Fibroblast of the aortic adventitia (primary cell): Measurements from ENCODE around the gene PKDREJ. TPM values are rescaled to one million over a fixed set of nuclear protein-coding genes. Genes with fewer than 3 reads are reported as not detected.

Experiments
- DNase-seq: peaks from one replicate; pipeline ENCODE4 v3.0.0-alpha.2; 2010; ENCODE audit warnings: low read depth
- H3K4me3 ChIP-seq: 2 replicates; pipeline ENCODE4 v1.5.1; 2011; ENCODE audit warnings: low read depth, mild to moderate bottlenecking, control low read depth, low read length, moderate library complexity
- CTCF ChIP-seq: IDR thresholded peaks from 2 replicates; pipeline ENCODE4 v1.5.1; 2011; ENCODE audit warnings: mild to moderate bottlenecking, low read length, control low read depth, inconsistent platforms; ENCODE audit not compliant: insufficient read depth
- total RNA-seq: library from RNA; depleted of rRNA; stranded (reverse); fragments of >200 nt; gene quantifications from 2 replicates; pipeline ENCODE4 v1.2.3, GENCODE V29; 2012; ENCODE audit warnings: low replicate concordance

Gene PKDREJ
- total RNA-seq, 1 donor = 0.09 TPM

GRCh38 chr22:46293577-46294260 lies 30.6 kb upstream of the PKDREJ start:
- no peak for DNase-seq
- no peak for TF ChIP-seq CTCF
- H3K4me3 ChIP-seq = no peak overlapping the region

- TF ChIP-seq CTCF = no peak
- no peak for DNase-seq
- no peak overlapping the region for H3K4me3 ChIP-seq
Measured at GRCh38 chr22:46292732-46293131, 29.6 kb upstream of the PKDREJ start.

- no peak for TF ChIP-seq CTCF
- DNase-seq = no peak
- no peak overlapping the region for H3K4me3 ChIP-seq
Measured at GRCh38 chr22:46292173-46292572, 29.0 kb upstream of the PKDREJ start.

DNA sequence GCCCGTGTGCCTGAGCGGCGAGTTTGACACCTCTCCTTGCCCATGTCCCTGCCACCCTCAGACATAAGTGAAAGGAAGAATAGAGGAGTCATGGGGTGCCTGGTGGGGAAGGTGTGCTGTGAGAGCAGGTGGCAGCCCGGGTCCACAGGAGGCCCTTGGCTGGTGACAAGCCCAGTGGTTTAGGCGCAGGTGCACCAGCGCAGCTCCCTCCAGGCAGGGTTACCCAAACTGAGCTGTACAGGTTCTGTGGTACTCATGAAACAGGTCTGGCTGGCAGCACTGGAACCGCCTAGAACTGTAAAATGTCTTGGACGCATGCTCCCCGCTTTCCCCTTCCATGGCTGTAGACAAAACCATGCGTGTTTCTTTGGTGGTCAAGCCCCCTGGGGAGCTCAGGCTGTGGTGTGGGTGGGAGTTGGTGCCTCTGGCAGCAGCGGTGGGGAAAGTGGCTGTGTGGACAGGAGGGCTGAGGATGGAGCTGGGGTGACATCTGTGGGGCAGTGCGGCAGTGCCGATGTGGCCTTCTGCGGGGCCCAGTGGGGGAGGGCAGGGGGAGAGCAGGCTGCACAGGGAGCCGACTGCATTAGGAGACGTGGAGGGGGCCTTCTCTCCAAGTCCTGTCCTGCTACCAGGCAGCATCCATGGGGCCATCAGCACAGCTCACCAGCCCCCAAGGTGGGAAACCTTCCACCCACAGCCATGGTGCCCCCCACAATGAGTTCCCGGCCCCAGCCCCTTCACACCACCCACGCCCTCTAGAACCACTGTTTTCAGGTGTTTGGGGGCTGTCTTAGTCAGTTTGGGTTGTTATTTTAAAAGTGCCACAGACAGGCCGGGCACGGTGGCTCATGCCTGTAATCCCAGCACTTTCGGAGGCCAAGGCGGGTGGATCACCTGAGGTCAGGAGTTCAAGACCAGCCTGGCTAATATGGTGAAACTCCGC lies 28.0 kb upstream of the PKDREJ start:
- no peak for TF ChIP-seq CTCF
- DNase-seq = no peak
- no peak overlapping the region for H3K4me3 ChIP-seq

- H3K4me3 ChIP-seq = no peak overlapping the region
- no peak for TF ChIP-seq CTCF
- no peak for DNase-seq
Measured at GRCh38 chr22:46290121-46290842, 27.1 kb upstream of the PKDREJ start.

GRCh38 chr22:46289244-46289891 lies 26.2 kb upstream of the PKDREJ start:
- no peak overlapping the region for H3K4me3 ChIP-seq
- no peak for DNase-seq
- no peak for TF ChIP-seq CTCF
